K562 (cell line): ENCODE measurements around the gene PLXNA2. TPM values are rescaled to one million over a fixed set of nuclear protein-coding genes. Genes with fewer than 3 reads are reported as not detected.

Experiments used
- ATF2 ChIP-seq: sonication (generic); formaldehyde crosslinking; IDR thresholded peaks from 2 replicates; pipeline ENCODE4 v1.8.1; 2022; ENCODE audit warnings: missing genetic modification reagents
- CTBP1 ChIP-seq: fragments of 450-650 bp; IDR thresholded peaks from 2 replicates; pipeline ENCODE4 v1.6.1; 2016; ENCODE audit warnings: borderline replicate concordance
- E2F5 ChIP-seq: sonication (generic); formaldehyde crosslinking; IDR thresholded peaks from 2 replicates; pipeline ENCODE4 v1.8.0; 2022; ENCODE audit warnings: mild to moderate bottlenecking, missing genetic modification reagents
- E2F8 ChIP-seq: fragments of 450-650 bp; IDR thresholded peaks from 2 replicates; pipeline ENCODE4 v1.7.1; 2018; ENCODE audit warnings: mild to moderate bottlenecking, low read depth; ENCODE audit not compliant: partially characterized antibody
- GTF2A2 ChIP-seq: IDR thresholded peaks from 2 replicates; pipeline ENCODE4 v1.6.1; 2016; ENCODE audit warnings: mild to moderate bottlenecking, missing genetic modification characterization, missing compliant biosample characterization
- HLTF ChIP-seq: fragments of 450-650 bp; IDR thresholded peaks from 2 replicates; pipeline ENCODE4 v1.6.1; 2016
- JUND ChIP-seq, 2 experiments: IDR thresholded peaks; 2 replicates in 1 of 2; 3 replicates in 1 of 2; pipeline ENCODE4 v1.6.1; 2011; ENCODE audit warnings: borderline replicate concordance in 2 of 2, low read depth in 2 of 2, low read length in 2 of 2, improper control_type of control experiment in 1 of 2, missing biosample characterization in 1 of 2, missing genetic modification characterization in 1 of 2, missing genetic modification reagents in 1 of 2
- KLF1 ChIP-seq: fragments of 450-650 bp; IDR thresholded peaks from 2 replicates; pipeline ENCODE4 v1.6.1; 2016; ENCODE audit warnings: missing genetic modification characterization, missing compliant biosample characterization
- LARP7 ChIP-seq: fragments of 450-650 bp; IDR thresholded peaks from 2 replicates; pipeline ENCODE4 v1.6.1; 2016
- MECOM ChIP-seq: fragments of 250-450 bp; sonication (Bioruptor Pico); IDR thresholded peaks from 2 replicates; pipeline ENCODE4 v1.8.0; 2022; ENCODE audit warnings: inconsistent platforms
- PTTG1 ChIP-seq: fragments of 450-650 bp; IDR thresholded peaks from 2 replicates; pipeline ENCODE4 v1.6.1; 2016; ENCODE audit warnings: low read depth, mild to moderate bottlenecking, missing genetic modification characterization, missing compliant biosample characterization
- TBL1XR1 ChIP-seq, 2 experiments: IDR thresholded peaks; 2 replicates each; pipeline ENCODE4 v1.6.1; 2012; ENCODE audit warnings: improper control_type of control experiment in 2 of 2, low read length in 2 of 2, mild to moderate bottlenecking in 1 of 2
- TRIM28 ChIP-seq: fragments of 450-650 bp; IDR thresholded peaks from 2 replicates; pipeline ENCODE4 v1.6.1; 2017
- U2AF2 ChIP-seq: fragments of 200-400 bp; formaldehyde crosslinking; optimal IDR thresholded peaks from 2 replicates; pipeline ENCODE3; 2017; ENCODE audit warnings: low read depth, mild to moderate bottlenecking, low read length
- YY1 ChIP-seq, 3 experiments: IDR thresholded peaks; 2 replicates each; pipeline ENCODE4 v1.6.1; 2011; ENCODE audit warnings: low read length in 2 of 3, mild to moderate bottlenecking in 2 of 3, moderate library complexity in 2 of 3, borderline replicate concordance in 1 of 3, control low read depth in 1 of 3, low read depth in 1 of 3; ENCODE audit not compliant: insufficient read depth in 3 of 3, insufficient replicate concordance in 2 of 3, control insufficient read depth in 1 of 3, insufficient read length in 1 of 3; ENCODE audit errors: extremely low read depth in 1 of 3
- ZNF175 ChIP-seq: fragments of 200-800 bp; sonication (Bioruptor generic); IDR thresholded peaks from 2 replicates; pipeline ENCODE4 v1.6.1; 2016; ENCODE audit warnings: low read depth, mild to moderate bottlenecking, missing genetic modification characterization, missing compliant biosample characterization
- ZNF75A ChIP-seq: fragments of 450-650 bp; formaldehyde crosslinking; IDR thresholded peaks from 2 replicates; pipeline ENCODE4 v1.4.0; 2020; ENCODE audit warnings: mild to moderate bottlenecking
- polyA plus RNA-seq, 8 experiments: library from polyadenylated mRNA; depleted of rRNA in 4 of 8; stranded (reverse) in 5 of 8; unstranded in 3 of 8; fragments of >200 nt; fragmentation: Nextera tagmentation in 2 of 8; fragmentation: Illumina TruSeq in 1 of 8; extraction: Ambion mirVana in 2 of 8; extraction: Trizol in 1 of 8; gene quantifications; 2 replicates each; pipeline versions ENCODE4 v1.2.1 to v1.2.3, GENCODE V29; 2011 to 2014; ENCODE audit warnings: inconsistent platforms in 1 of 8, missing spikeins in 1 of 8
- total RNA-seq, 7 experiments: library from RNA; depleted of rRNA in 6 of 7; stranded (reverse); fragments of >200 nt in 6 of 7; fragmentation: Illumina TruSeq in 2 of 7; extraction: Trizol in 2 of 7; gene quantifications; 2 replicates each; pipeline versions ENCODE4 v1.2.1 to v1.2.3, GENCODE V29; 2011 to 2021; ENCODE audit warnings: low replicate concordance in 1 of 7
- TF ChIP-seq, protein P1 (sequence below): fragments of 200-800 bp; sonication (Bioruptor generic); IDR thresholded peaks from 2 replicates; pipeline ENCODE4 v1.6.1; 2017; ENCODE audit warnings: missing genetic modification characterization, missing compliant biosample characterization
- TF ChIP-seq, protein P2 (sequence below): fragments of 450-650 bp; IDR thresholded peaks from 2 replicates; pipeline ENCODE4 v1.6.1; 2014; ENCODE audit warnings: low read depth, mild to moderate bottlenecking, moderate library complexity, borderline replicate concordance

PLXNA2 gene
- total and polyA plus RNA-seq, 9 of the 15 experiments (the other 6 are each of a cell fraction or from before 2014, with no cell fraction given), result 0.01 to 1.3 (median 0.32) TPM

GRCh38 chr1:208219659-208220282 lies 24.4 kb downstream of the PLXNA2 start (continued):
- no peak for TF ChIP-seq ATF2 (CRISPR knock-in tag)
- TF ChIP-seq JUND (IDR thresholded peaks at IDR 0.05; ENCODE audit: borderline replicate concordance, low read depth, low read length), result peak; percentile 95
- TF ChIP-seq JUND (tag; IDR thresholded peaks at IDR 0.05; ENCODE audit: borderline replicate concordance, low read depth, low read length), result peak; percentile 90; the same call in 2 of the 3 replicates
- TF ChIP-seq YY1 (IDR thresholded peaks at IDR 0.05; ENCODE audit: borderline replicate concordance in 1 of 3, control insufficient read depth in 1 of 3, extremely low read depth in 1 of 3, insufficient read depth in 3 of 3, insufficient read length in 1 of 3, insufficient replicate concordance in 2 of 3, low read depth in 1 of 3, low read length in 2 of 3), result peak in 1 of 3 experiments; percentile 21
- TF ChIP-seq KLF1 (tag), result 0 out of 2 replicates have a peak, but pooled peaks have one; percentile 23
- TF ChIP-seq TRIM28, result no peak
- no peak for TF ChIP-seq MECOM (CRISPR knock-in tag)
- no peak for TF ChIP-seq GTF2A2 (tag)
- TF ChIP-seq ZNF75A (CRISPR knock-in tag), result no peak
- no peak for TF ChIP-seq U2AF2
- TF ChIP-seq PTTG1, result no peak
- no peak for TF ChIP-seq LARP7
- TF ChIP-seq, protein P1, sequence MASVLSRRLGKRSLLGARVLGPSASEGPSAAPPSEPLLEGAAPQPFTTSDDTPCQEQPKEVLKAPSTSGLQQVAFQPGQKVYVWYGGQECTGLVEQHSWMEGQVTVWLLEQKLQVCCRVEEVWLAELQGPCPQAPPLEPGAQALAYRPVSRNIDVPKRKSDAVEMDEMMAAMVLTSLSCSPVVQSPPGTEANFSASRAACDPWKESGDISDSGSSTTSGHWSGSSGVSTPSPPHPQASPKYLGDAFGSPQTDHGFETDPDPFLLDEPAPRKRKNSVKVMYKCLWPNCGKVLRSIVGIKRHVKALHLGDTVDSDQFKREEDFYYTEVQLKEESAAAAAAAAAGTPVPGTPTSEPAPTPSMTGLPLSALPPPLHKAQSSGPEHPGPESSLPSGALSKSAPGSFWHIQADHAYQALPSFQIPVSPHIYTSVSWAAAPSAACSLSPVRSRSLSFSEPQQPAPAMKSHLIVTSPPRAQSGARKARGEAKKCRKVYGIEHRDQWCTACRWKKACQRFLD, result 0 out of 2 replicates have a peak, but pooled peaks have one; percentile 41
- peak in 1 of 2 experiments; percentile 16; a peak in 1 of 4 replicates for TF ChIP-seq TBL1XR1 (IDR thresholded peaks at IDR 0.05; ENCODE audit: low read length in 2 of 2)
- peak; percentile 11; the same call in 1 of the 2 replicates for TF ChIP-seq ZNF175 (CRISPR knock-in tag)
- TF ChIP-seq, protein P2, sequence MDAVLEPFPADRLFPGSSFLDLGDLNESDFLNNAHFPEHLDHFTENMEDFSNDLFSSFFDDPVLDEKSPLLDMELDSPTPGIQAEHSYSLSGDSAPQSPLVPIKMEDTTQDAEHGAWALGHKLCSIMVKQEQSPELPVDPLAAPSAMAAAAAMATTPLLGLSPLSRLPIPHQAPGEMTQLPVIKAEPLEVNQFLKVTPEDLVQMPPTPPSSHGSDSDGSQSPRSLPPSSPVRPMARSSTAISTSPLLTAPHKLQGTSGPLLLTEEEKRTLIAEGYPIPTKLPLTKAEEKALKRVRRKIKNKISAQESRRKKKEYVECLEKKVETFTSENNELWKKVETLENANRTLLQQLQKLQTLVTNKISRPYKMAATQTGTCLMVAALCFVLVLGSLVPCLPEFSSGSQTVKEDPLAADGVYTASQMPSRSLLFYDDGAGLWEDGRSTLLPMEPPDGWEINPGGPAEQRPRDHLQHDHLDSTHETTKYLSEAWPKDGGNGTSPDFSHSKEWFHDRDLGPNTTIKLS, result peak; percentile 82; the same call in 1 of the 2 replicates
- no peak for TF ChIP-seq E2F5
- TF ChIP-seq E2F8, result peak; percentile 48
- TF ChIP-seq CTBP1, result peak; percentile 89
- no peak for TF ChIP-seq HLTF
